ENCODE measurements around the gene GLYATL1B.

- no peak for TF ChIP-seq CTCF (IDR thresholded peaks at IDR 0.05; ENCODE audit: control extremely low read depth in 1 of 3, insufficient read depth in 1 of 3, low read depth in 1 of 3, low read length in 3 of 3)
- no peak for TF ChIP-seq BCL11A (IDR thresholded peaks at IDR 0.05; ENCODE audit: low read depth in 2 of 2, low read length in 2 of 2)
- no peak for TF ChIP-seq POLR2A (IDR thresholded peaks at IDR 0.05; ENCODE audit: control extremely low read depth in 1 of 2, low read depth in 2 of 2, low read length in 2 of 2)
- no peak for TF ChIP-seq RBBP5 (IDR thresholded peaks at IDR 0.05; ENCODE audit: borderline replicate concordance, low read depth, low read length)
- no peak for TF ChIP-seq EP300 (IDR thresholded peaks at IDR 0.05; ENCODE audit: borderline replicate concordance in 1 of 2, low read depth in 2 of 2, low read length in 2 of 2)
- no peak for TF ChIP-seq JUND (IDR thresholded peaks at IDR 0.05; ENCODE audit: low read length)
These were observed 58.0 kb downstream of the GLYATL1B start for GRCh38 chr11:59144096-59144495.

All from H1 (cell line).